K562 (cell line): ENCODE data around the gene ZNF335. TPM values are rescaled to one million over a fixed set of nuclear protein-coding genes. Genes with fewer than 3 reads are reported as not detected.

Source experiments
- ATAC-seq: fragments of 200-7000 bp; cut with Tn5 transposase; 3 replicates; pipeline ENCODE4 v1.9.1; 2020; ENCODE audit warnings: moderate library complexity
- BruUV-seq: library from RNA; stranded (reverse); fragments of 400-500 nt; replicated peaks from 2 replicates; lab custom pipeline; 2021; lab: Mats Ljungman, UMichigan
- CTCF ChIA-PET: fragments of 300-600 bp; formaldehyde crosslinking; extraction: SDS; loops from one replicate; lab custom pipeline; 2021; ENCODE audit warnings: low intra/inter-chr PET ratio; lab: Yijun Ruan, JAX
- POLR2A ChIA-PET: fragments of 300-600, 350-650 bp; sonication (Branson Sonifier 250); formaldehyde crosslinking; extraction: SDS; loops from one replicate; lab custom pipeline; 2021; ENCODE audit warnings: antibody characterized with exemption, inconsistent platforms; lab: Yijun Ruan, JAX
- DNase-seq, 4 experiments: peaks; one replicate each; pipeline versions ENCODE4 v3.0.0 to v3.0.0-alpha.2; 2011 to 2018; ENCODE audit warnings: low spot score in 3 of 4, mixed read lengths in 3 of 4; ENCODE audit errors: extremely low read depth in 1 of 4
- FAIRE-seq: peaks from 2 replicates; lab custom pipeline; 2011; peaks lifted over from hg19 to GRCh38; lab: Jason Lieb, UNC
- H2AFZ ChIP-seq: 2 replicates; pipeline ENCODE4 v1.6.0; 2011; ENCODE audit warnings: low read depth, low read length, control low read depth, inconsistent platforms
- H3K27ac ChIP-seq: fragments of 200-600 bp; 3 replicates; pipeline ENCODE4 v1.8.0; 2011; ENCODE audit warnings: low read depth, mild to moderate bottlenecking, control low read depth, inconsistent platforms, low read length, moderate library complexity, mixed read lengths; ENCODE audit errors: extremely low read depth
- H3K27me3 ChIP-seq, 2 experiments: fragments of 300-600 bp in 1 of 2; 2 replicates in 1 of 2; 3 replicates in 1 of 2; pipeline versions ENCODE4 v1.6.0 to v1.8.0; 2011; ENCODE audit warnings: inconsistent platforms in 2 of 2, low read length in 2 of 2, mild to moderate bottlenecking in 1 of 2, mixed read lengths in 1 of 2, moderate library complexity in 1 of 2; ENCODE audit not compliant: control insufficient read depth in 2 of 2, insufficient read depth in 2 of 2
- H3K36me3 ChIP-seq: fragments of 300-600 bp; 3 replicates; pipeline ENCODE4 v1.8.0; 2011; ENCODE audit warnings: mild to moderate bottlenecking, low read length, inconsistent platforms; ENCODE audit not compliant: control insufficient read depth, insufficient read depth
- H3K4me1 ChIP-seq, 2 experiments: fragments of 200-600 bp in 1 of 2; replicated peaks in 1 of 2; 2 replicates in 1 of 2; 3 replicates in 1 of 2; pipeline versions ENCODE4 v1.5.1 to v1.8.0; 2011; ENCODE audit warnings: inconsistent platforms in 2 of 2, low read length in 2 of 2, mild to moderate bottlenecking in 1 of 2, mixed read lengths in 1 of 2, moderate library complexity in 1 of 2; ENCODE audit not compliant: control insufficient read depth in 2 of 2, insufficient read depth in 2 of 2
- H3K4me2 ChIP-seq: 2 replicates; pipeline ENCODE4 v1.6.1; 2011; ENCODE audit warnings: low read length, control low read depth, inconsistent platforms, mixed read lengths; ENCODE audit not compliant: insufficient read depth
- H3K4me3 ChIP-seq: fragments of 200-600 bp; sonication (generic), shearing (Covaris generic); 2 replicates; pipeline ENCODE4 v1.5.1; 2016; ENCODE audit warnings: control low read depth, inconsistent platforms
- H3K79me2 ChIP-seq: fragments of 200-600 bp; 3 replicates; pipeline ENCODE4 v1.8.0; 2011; ENCODE audit warnings: low read length, inconsistent platforms; ENCODE audit not compliant: control insufficient read depth, insufficient read depth
- H3K9ac ChIP-seq, 2 experiments: 2 replicates each; pipeline versions ENCODE4 v1.6.0 to v1.6.1; 2011; ENCODE audit warnings: low read depth in 2 of 2, low read length in 2 of 2, control low read depth in 1 of 2, inconsistent platforms in 1 of 2, mild to moderate bottlenecking in 1 of 2, mixed read lengths in 1 of 2; ENCODE audit not compliant: insufficient read depth in 1 of 2
- H3K9me1 ChIP-seq: one replicate; pipeline ENCODE4 v1.6.0; 2011; ENCODE audit warnings: inconsistent platforms, mild to moderate bottlenecking, low read length, moderate library complexity; ENCODE audit not compliant: control insufficient read depth, insufficient read depth
- H3K9me3 ChIP-seq: replicated peaks from 2 replicates; pipeline ENCODE4 v1.5.1; 2011; ENCODE audit warnings: low read depth, low read length, inconsistent platforms; ENCODE audit not compliant: control insufficient read depth, insufficient read depth
- H4K20me1 ChIP-seq: replicated peaks from 2 replicates; pipeline ENCODE4 v1.6.1; 2011; ENCODE audit warnings: low read length, inconsistent platforms, mixed read lengths; ENCODE audit not compliant: control insufficient read depth, insufficient read depth
- ATF3 ChIP-seq, 2 experiments: fragments of 450-650 bp in 1 of 2; sonication (generic) in 1 of 2; formaldehyde crosslinking in 1 of 2; IDR thresholded peaks in 1 of 2; conservative IDR thresholded peaks in 1 of 2; 2 replicates each; pipeline versions ENCODE4 v1.6.1 to v1.8.1; 2016 to 2023; ENCODE audit warnings: mild to moderate bottlenecking in 2 of 2, moderate library complexity in 2 of 2, inconsistent platforms in 1 of 2, missing genetic modification reagents in 1 of 2
- BRD4 ChIP-seq: fragments of 200-600 bp; sonication (generic); IDR thresholded peaks from 2 replicates; pipeline ENCODE4 v1.6.1; 2017; ENCODE audit warnings: inconsistent platforms
- CBFB ChIP-seq: sonication (generic); formaldehyde crosslinking; IDR thresholded peaks from 2 replicates; pipeline ENCODE4 v1.4.0; 2020; ENCODE audit warnings: mild to moderate bottlenecking, missing genetic modification reagents
- CEBPB ChIP-seq: fragments of 450-650 bp; IDR thresholded peaks from 2 replicates; pipeline ENCODE4 v1.6.1; 2016; ENCODE audit warnings: missing genetic modification characterization, missing compliant biosample characterization
- CREM ChIP-seq: IDR thresholded peaks from 2 replicates; pipeline ENCODE4 v1.6.1; 2014; ENCODE audit warnings: antibody characterized with exemption, low read depth
- ETV6 ChIP-seq, 3 experiments: fragments of 150-350 bp in 1 of 3; sonication (generic) in 1 of 3; formaldehyde crosslinking in 1 of 3; IDR thresholded peaks; 2 replicates each; pipeline versions ENCODE4 v1.6.1 to v1.8.0; 2014 to 2022; ENCODE audit warnings: borderline replicate concordance in 2 of 3, low read depth in 2 of 3, antibody characterized with exemption in 1 of 3, low read length in 1 of 3, mild to moderate bottlenecking in 1 of 3, missing genetic modification reagents in 1 of 3
- EWSR1 ChIP-seq: fragments of 450-650 bp; IDR thresholded peaks from 2 replicates; pipeline ENCODE4 v1.6.1; 2018; ENCODE audit warnings: borderline replicate concordance, mild to moderate bottlenecking, low read depth, moderate library complexity; ENCODE audit not compliant: partially characterized antibody
- FOXA3 ChIP-seq, 2 experiments: fragments of 450-650 bp in 1 of 2; sonication (generic) in 1 of 2; formaldehyde crosslinking; IDR thresholded peaks in 1 of 2; conservative IDR thresholded peaks in 1 of 2; 2 replicates each; pipeline versions ENCODE4 v1.4.0 to v1.8.0; 2020 to 2022; ENCODE audit warnings: mild to moderate bottlenecking in 2 of 2, missing genetic modification reagents in 1 of 2
- IRF2 ChIP-seq: sonication (generic); formaldehyde crosslinking; IDR thresholded peaks from 2 replicates; pipeline ENCODE4 v1.8.1; 2022; ENCODE audit warnings: mild to moderate bottlenecking, missing genetic modification reagents
- KAT7 ChIP-seq: sonication (generic); formaldehyde crosslinking; IDR thresholded peaks from 2 replicates; pipeline ENCODE4 v1.8.0; 2022; ENCODE audit warnings: missing genetic modification reagents, mild to moderate bottlenecking, borderline replicate concordance
- TRIM28 ChIP-seq: fragments of 450-650 bp; IDR thresholded peaks from 2 replicates; pipeline ENCODE4 v1.6.1; 2017
- ZBTB33 ChIP-seq: sonication (generic); formaldehyde crosslinking; IDR thresholded peaks from 2 replicates; pipeline ENCODE4 v1.8.1; 2023; ENCODE audit warnings: mild to moderate bottlenecking, missing genetic modification reagents
- ZC3H4 ChIP-seq: sonication (generic); formaldehyde crosslinking; IDR thresholded peaks from 2 replicates; pipeline ENCODE4 v1.9.0; 2021; ENCODE audit warnings: missing genetic modification reagents, borderline replicate concordance
- ZFP36 ChIP-seq: fragments of 150-350 bp; IDR thresholded peaks from 2 replicates; pipeline ENCODE4 v1.6.1; 2018; ENCODE audit warnings: low read length, low read depth; ENCODE audit not compliant: partially characterized antibody
- ZFP91 ChIP-seq: sonication (generic); formaldehyde crosslinking; IDR thresholded peaks from 2 replicates; pipeline ENCODE4 v1.8.0; 2022; ENCODE audit warnings: mild to moderate bottlenecking, missing genetic modification reagents
- WGBS: fragments of 100-300 bp; shearing (Covaris generic); methylation state at CpG from one replicate; pipeline ENCODE4 v1.1.6; 2016; ENCODE audit warnings: low coverage, mixed read lengths; ENCODE audit not compliant: insufficient coverage; ENCODE audit errors: missing lambda C conversion rate; 5-methylcytosine and 5-hydroxymethylcytosine counted together
- in situ Hi-C: fragments of 300-500 bp; cut with MboI; formaldehyde crosslinking; loops from 4 replicates; pipeline ENCODE4 v1.15.0; 2018; ENCODE audit warnings: inconsistent platforms, mixed read lengths
- intact Hi-C: fragments of 100-400 bp; cut with micrococcal nuclease; formaldehyde crosslinking; loops from 2 replicates; pipeline ENCODE4 v1.14.2; 2022
- polyA plus RNA-seq, 8 experiments: library from polyadenylated mRNA; depleted of rRNA in 4 of 8; stranded (reverse) in 5 of 8; unstranded in 3 of 8; fragments of >200 nt; fragmentation: Nextera tagmentation in 2 of 8; fragmentation: Illumina TruSeq in 1 of 8; extraction: Ambion mirVana in 2 of 8; extraction: Trizol in 1 of 8; gene quantifications; 2 replicates each; pipeline versions ENCODE4 v1.2.1 to v1.2.3, GENCODE V29; 2011 to 2014; ENCODE audit warnings: inconsistent platforms in 1 of 8, missing spikeins in 1 of 8
- total RNA-seq, 7 experiments: library from RNA; depleted of rRNA in 6 of 7; stranded (reverse); fragments of >200 nt in 6 of 7; fragmentation: Illumina TruSeq in 2 of 7; extraction: Trizol in 2 of 7; gene quantifications; 2 replicates each; pipeline versions ENCODE4 v1.2.1 to v1.2.3, GENCODE V29; 2011 to 2021; ENCODE audit warnings: low replicate concordance in 1 of 7

ZNF335 gene
- total and polyA plus RNA-seq, 9 of the 15 experiments (the other 6 are each of a cell fraction or from before 2014, with no cell fraction given): 0.39 to 16.0 (median 7.6) TPM

- POLR2A ChIA-PET: interaction anchor here (0.6 to 4.9 kb wide), 36 partner anchors 10 to 582 kb away, joined by 3 to 91 read pairs (median 4); partner anchors contain the start of genes CTSA, DNTTIP1, NEURL2 and PLTP
- Histone ChIP-seq H2AFZ (peak overlapping the region; percentile 89), H3K79me2 (peaks cover 21% of the 10 kb centered on the region), H3K9me3 (no peaks in the 10 kb centered on the region), H4K20me1 (peaks cover 27% of the 10 kb centered on the region), H3K4me2 (peak overlapping the region; percentile 90), H3K9ac (peak overlapping the region; percentile 100), H3K36me3 (peaks cover 21% of the 10 kb centered on the region), H3K9me1 (no peaks in the 10 kb centered on the region), H3K27ac (peak overlapping the region; percentile 100), H3K4me3 (peak overlapping the region; percentile 99), H3K27me3 (no peaks in the 10 kb centered on the region), H3K4me1 (peaks cover 12 to 26% of the 10 kb centered on the region in 2 experiments; a peak in 4 of 5 replicates)
- DNase-seq (peak in 3 of 4 experiments; percentile 53 to 68 (median 68)), FAIRE-seq (no peak), ATAC-seq (peak; percentile 24)
- CTCF ChIA-PET: interaction anchor here (1.5 kb wide), 1 partner anchor 29 kb away, joined by 10 read pairs; no protein-coding TSS in a partner anchor
- BruUV-seq: no TSS peak
- WGBS: 2% methylated on average over 30 of the region's 34 CpGs
- in situ Hi-C loops: no loop called here
- intact Hi-C loops: loop anchor here (2.0 to 10.0 kb wide), 2 partner anchors 77 to 139 kb away; partner anchors contain the start of genes ACOT8, DNTTIP1, WFDC3 and ZSWIM3
- peak; percentile 51 for TF ChIP-seq ZFP36
- TF ChIP-seq CEBPB (tag): peak; percentile 56
- no peak for TF ChIP-seq ATF3 (IDR thresholded peaks at IDR 0.05)
- peak; percentile 25; the same call in 1 of the 2 replicates for TF ChIP-seq ATF3 (CRISPR knock-in tag; conservative IDR thresholded peaks at IDR 0.05)
- 0 out of 4 replicates have a peak, but pooled peaks of 1 of the 2 experiments have one; percentile 36 for TF ChIP-seq FOXA3 (CRISPR knock-in tag; conservative IDR thresholded peaks at IDR 0.05 in 1 of 2, IDR thresholded peaks at IDR 0.05 in 1 of 2)
- no peak for TF ChIP-seq ETV6 (IDR thresholded peaks at IDR 0.05; ENCODE audit: borderline replicate concordance in 1 of 2, low read depth in 2 of 2, low read length in 1 of 2)
- TF ChIP-seq ETV6 (CRISPR knock-in tag; IDR thresholded peaks at IDR 0.05; ENCODE audit: borderline replicate concordance): 0 out of 2 replicates have a peak, but pooled peaks have one; percentile 11
- no peak for TF ChIP-seq EWSR1
- 0 out of 2 replicates have a peak, but pooled peaks have one; percentile 9 for TF ChIP-seq ZBTB33 (CRISPR knock-in tag)
- no peak for TF ChIP-seq IRF2 (CRISPR knock-in tag)
- no peak for TF ChIP-seq CBFB
- peak; percentile 36; the same call in 1 of the 2 replicates for TF ChIP-seq BRD4
- TF ChIP-seq CREM: peak; percentile 31
- TF ChIP-seq KAT7 (CRISPR knock-in tag): peak; percentile 76; the same call in 1 of the 2 replicates
- peak; percentile 3; the same call in 1 of the 2 replicates for TF ChIP-seq TRIM28
- 0 out of 2 replicates have a peak, but pooled peaks have one; percentile 15 for TF ChIP-seq ZC3H4 (CRISPR knock-in tag)
- TF ChIP-seq ZFP91 (CRISPR knock-in tag): 0 out of 2 replicates have a peak, but pooled peaks have one; percentile 51
Measured at GRCh38 chr20:45934046-45934585, 37.9 kb downstream of the ZNF335 start.
